ENCODE results near the gene RSPH3. TPM values are rescaled to one million over a fixed set of nuclear protein-coding genes. Genes with fewer than 3 reads are reported as not detected.

RSPH3 gene
- total and polyA plus RNA-seq, 2 of the 13 experiments (the other 11 are each of a cell fraction or from before 2014, with no cell fraction given) = 1.3 to 3.5 TPM

DNA sequence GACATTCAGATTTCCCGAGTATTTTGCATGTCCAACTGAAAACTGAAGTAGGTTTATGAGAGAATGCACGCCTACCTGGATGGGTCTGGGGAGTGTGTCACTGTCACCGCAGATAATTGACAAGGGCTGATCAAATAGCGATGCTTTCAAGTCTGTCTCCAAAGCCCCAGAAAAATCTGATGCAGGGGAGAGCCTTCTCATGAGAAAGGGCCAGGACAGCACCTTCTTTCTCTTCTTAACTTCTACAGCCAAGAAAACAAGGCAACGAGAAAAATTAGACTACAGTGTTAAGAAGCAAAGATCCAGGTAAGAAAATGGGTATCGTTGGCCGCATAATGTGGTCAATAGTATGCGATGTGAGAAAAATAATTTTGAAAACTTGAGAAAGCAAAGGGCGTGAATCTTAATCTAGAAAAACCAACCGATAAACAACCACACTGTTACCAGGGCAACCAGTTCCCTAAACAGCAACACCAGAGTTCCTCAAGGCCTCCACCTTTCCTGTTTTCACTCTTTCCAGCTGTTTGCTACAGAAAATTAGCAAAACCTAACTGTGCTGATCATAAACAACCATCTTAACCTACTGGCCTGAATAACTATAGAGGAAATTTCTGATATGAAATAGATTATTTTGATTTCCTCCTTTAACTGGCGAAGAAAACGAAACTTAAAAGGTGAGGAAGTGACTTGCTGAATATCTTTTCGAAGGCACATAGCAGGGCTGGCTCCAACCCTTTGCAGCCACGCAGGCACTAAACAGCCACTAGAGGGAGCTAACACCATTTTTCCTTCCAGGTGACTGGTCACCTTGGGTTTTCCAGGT is 42.2 kb upstream of the RSPH3 start (continued):
- TF ChIP-seq GLMP (CRISPR knock-in tag; IDR thresholded peaks at IDR 0.05; ENCODE audit: borderline replicate concordance) = no peak
- TF ChIP-seq ZHX1 (CRISPR knock-in tag; IDR thresholded peaks at IDR 0.05; ENCODE audit: low read depth) = no peak
- no peak for TF ChIP-seq ZNF703 (CRISPR knock-in tag; IDR thresholded peaks at IDR 0.05; ENCODE audit: borderline replicate concordance)
- no peak for TF ChIP-seq ZNF543 (CRISPR knock-in tag; IDR thresholded peaks at IDR 0.05)
- no peak for TF ChIP-seq FOXJ3 (CRISPR knock-in tag; IDR thresholded peaks at IDR 0.05; ENCODE audit: borderline replicate concordance)
- TF ChIP-seq SKI (IDR thresholded peaks at IDR 0.05; ENCODE audit: partially characterized antibody) = no peak
- TF ChIP-seq ZNF234 (CRISPR knock-in tag; conservative IDR thresholded peaks at IDR 0.05) = no peak
- no peak for TF ChIP-seq REL (CRISPR knock-in tag; conservative IDR thresholded peaks at IDR 0.05)
- TF ChIP-seq, protein P1, sequence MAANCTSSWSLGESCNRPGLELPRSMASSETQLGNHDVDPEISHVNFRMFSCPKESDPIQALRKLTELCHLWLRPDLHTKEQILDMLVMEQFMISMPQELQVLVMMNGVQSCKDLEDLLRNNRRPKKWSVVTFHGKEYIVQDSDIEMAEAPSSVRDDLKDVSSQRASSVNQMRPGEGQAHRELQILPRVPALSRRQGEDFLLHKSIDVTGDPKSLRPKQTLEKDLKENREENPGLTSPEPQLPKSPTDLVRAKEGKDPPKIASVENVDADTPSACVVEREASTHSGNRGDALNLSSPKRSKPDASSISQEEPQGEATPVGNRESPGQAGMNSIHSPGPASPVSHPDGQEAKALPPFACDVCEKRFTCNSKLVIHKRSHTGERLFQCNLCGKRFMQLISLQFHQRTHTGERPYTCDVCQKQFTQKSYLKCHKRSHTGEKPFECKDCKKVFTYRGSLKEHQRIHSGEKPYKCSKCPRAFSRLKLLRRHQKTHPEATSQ (CRISPR knock-in tag; IDR thresholded peaks at IDR 0.05; ENCODE audit: borderline replicate concordance) = no peak
- no peak for TF ChIP-seq NFE2 (CRISPR knock-in tag; IDR thresholded peaks at IDR 0.05)
- TF ChIP-seq REXO4 (CRISPR knock-in tag; IDR thresholded peaks at IDR 0.05; ENCODE audit: borderline replicate concordance) = no peak
- no peak for TF ChIP-seq ZNF3 (CRISPR knock-in tag; IDR thresholded peaks at IDR 0.05)
- TF ChIP-seq, protein P2, sequence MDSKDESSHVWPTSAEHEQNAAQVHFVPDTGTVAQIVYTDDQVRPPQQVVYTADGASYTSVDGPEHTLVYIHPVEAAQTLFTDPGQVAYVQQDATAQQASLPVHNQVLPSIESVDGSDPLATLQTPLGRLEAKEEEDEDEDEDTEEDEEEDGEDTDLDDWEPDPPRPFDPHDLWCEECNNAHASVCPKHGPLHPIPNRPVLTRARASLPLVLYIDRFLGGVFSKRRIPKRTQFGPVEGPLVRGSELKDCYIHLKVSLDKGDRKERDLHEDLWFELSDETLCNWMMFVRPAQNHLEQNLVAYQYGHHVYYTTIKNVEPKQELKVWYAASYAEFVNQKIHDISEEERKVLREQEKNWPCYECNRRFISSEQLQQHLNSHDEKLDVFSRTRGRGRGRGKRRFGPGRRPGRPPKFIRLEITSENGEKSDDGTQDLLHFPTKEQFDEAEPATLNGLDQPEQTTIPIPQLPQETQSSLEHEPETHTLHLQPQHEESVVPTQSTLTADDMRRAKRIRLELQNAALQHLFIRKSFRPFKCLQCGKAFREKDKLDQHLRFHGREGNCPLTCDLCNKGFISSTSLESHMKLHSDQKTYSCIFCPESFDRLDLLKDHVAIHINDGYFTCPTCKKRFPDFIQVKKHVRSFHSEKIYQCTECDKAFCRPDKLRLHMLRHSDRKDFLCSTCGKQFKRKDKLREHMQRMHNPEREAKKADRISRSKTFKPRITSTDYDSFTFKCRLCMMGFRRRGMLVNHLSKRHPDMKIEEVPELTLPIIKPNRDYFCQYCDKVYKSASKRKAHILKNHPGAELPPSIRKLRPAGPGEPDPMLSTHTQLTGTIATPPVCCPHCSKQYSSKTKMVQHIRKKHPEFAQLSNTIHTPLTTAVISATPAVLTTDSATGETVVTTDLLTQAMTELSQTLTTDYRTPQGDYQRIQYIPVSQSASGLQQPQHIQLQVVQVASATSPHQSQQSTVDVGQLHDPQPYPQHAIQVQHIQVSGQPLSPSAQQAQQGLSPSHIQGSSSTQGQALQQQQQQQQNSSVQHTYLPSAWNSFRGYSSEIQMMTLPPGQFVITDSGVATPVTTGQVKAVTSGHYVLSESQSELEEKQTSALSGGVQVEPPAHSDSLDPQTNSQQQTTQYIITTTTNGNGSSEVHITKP (CRISPR knock-in tag; IDR thresholded peaks at IDR 0.05; ENCODE audit: low read depth) = no peak
- peak; percentile 35; the same call in 1 of the 2 replicates for TF ChIP-seq FOSL2 (CRISPR knock-in tag; IDR thresholded peaks at IDR 0.05)
- no peak for TF ChIP-seq BCLAF1 (IDR thresholded peaks at IDR 0.05)
- no peak for TF ChIP-seq HCFC1 (IDR thresholded peaks at IDR 0.05; ENCODE audit: low read depth, low read length)
- TF ChIP-seq ZNF17 (CRISPR knock-in tag; IDR thresholded peaks at IDR 0.05) = no peak
